Endometrium (tissue), 2 donors: ENCODE results near the gene PIEZO2.
"Not testable (repeated sequence)": the region's sequence is repeated elsewhere in the genome, so short reads cannot be mapped to it uniquely, and the experiment has no call there.

Source experiments
- FAIRE-seq: peaks from 2 replicates; lab custom pipeline; 2012; peaks lifted over from hg19 to GRCh38; lab: Jason Lieb, UNC
- donor health status: control.
- donor health status: control.

Gene PIEZO2

DNA sequence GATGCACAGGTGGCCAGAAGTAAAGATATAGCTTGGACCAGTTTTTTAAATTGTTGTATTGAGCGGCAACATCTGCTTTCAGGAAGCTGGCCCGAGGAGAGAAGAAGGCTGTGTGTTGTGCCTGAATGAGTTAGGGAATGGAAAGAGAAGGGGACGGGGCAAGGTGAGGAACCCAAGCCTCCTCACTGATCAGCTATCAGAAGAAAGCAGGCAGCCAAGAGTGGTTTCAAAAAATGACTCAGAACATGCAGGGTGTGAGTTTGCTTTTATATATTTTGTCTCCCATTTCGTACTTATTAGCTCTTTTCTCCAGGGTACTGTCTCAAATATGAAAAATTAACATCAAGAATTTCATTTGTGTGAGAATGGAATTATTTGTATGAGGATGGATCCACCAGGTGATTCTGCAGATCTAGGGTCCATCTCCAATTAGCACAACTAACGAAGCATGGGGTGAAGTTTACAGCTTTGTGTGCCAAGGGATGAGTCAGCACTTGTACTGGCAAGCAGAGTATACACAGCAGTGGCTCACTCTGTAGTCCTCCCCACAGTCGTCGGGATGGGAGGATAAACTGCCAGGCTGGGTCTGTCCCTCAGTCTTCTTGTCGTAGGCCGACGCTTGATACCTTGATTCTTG, 175.7 kb downstream of the PIEZO2 start:
- FAIRE-seq, result no peak

DNA sequence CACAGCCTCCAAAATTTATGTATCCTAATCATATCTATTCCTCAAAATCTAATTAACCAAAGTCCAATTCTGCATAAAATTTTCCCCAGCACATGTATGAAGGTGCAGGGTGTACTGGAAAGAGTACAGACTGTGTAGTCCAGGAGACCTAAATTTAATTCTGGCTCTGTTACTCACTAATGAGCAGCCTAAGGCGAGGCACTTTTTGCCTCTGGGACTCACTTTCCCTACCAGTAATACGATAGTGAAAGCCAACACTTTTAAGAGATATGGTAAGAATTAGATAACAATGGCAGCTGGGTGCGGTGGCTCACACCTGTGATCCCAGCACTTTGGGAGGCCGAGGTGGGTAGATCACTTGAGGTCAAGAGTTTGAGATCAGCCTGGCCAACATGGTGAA, 177.7 kb downstream of the PIEZO2 start:
- FAIRE-seq, result no peak

DNA sequence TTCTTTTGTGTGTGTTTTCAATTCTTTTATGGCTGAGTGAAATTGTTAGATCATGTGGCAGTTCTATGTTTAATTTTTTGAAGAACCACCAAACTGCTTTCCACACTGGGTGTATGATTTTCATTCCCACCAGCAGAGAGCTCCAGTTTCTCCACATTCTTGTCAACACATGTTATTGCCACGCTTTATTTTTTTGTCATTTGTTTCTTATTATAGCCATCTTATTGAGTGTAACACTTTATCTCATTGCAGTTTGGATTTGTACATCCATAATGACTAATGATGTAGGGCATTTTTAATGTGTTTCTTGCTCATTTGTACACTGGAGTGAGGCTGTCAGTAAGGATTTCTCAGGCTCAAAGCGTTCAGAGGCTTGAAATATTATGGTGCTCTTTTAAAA, 184.2 kb downstream of the PIEZO2 start:
- no peak for FAIRE-seq

DNA sequence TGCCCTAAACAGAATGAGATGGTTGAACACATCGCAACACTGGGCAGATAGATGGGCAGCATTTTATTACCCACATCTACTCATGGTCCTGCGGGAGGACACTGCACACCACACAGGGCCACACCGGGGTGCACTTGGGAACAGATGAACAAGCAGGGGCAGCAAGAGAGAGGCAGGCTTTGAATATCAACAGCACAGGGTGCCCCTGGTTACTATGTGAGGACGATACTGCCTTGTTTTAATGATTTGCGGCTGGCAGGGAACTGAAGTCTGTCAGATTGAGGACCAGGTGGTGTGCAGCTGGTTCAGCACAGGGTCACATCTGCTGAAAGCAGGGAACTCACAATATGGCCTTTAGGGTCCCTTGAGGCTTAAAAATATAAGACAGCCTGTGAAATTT, 195.7 kb downstream of the PIEZO2 start:
- no peak for FAIRE-seq

DNA sequence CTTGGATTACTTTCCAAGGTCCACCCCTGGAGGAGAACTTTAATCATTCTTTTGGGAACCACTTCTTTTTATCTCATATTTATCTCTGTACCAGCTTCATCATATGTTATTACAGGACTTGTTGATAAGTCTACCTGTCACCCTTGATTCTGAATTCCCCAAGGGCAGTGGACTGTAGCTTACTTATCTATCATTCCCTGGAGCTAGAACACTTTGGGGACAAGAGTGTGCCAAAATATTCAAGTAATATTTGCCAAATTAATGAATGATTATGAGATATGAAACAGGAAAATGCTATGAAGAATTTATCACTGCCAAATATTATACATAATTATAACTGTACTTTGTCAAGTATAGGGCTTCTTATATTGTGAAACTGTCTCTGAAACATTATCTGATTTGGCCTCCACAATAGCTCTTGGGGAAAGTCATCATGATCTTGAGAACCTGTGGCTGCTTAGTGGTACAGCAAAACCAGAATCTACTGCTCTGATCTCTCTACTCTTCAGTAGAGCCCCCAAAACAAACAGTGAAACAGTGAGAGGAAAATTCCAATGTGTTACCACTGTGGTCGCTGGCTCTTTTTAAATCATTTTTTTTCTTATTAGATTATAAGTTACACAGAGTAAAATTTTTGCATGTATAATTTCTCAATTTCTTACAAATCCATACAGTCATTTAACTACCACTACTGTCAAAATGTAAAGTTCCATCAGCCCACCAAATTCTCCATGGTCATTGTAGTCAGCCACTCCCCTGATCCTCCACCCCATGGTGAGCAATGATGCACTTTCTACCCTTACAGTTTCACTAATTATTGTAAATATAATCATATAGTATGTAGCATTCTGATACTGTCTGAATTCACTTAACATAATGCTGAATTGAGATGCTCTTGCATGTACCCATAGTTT, 197.5 kb downstream of the PIEZO2 start:
- FAIRE-seq, result no peak

DNA sequence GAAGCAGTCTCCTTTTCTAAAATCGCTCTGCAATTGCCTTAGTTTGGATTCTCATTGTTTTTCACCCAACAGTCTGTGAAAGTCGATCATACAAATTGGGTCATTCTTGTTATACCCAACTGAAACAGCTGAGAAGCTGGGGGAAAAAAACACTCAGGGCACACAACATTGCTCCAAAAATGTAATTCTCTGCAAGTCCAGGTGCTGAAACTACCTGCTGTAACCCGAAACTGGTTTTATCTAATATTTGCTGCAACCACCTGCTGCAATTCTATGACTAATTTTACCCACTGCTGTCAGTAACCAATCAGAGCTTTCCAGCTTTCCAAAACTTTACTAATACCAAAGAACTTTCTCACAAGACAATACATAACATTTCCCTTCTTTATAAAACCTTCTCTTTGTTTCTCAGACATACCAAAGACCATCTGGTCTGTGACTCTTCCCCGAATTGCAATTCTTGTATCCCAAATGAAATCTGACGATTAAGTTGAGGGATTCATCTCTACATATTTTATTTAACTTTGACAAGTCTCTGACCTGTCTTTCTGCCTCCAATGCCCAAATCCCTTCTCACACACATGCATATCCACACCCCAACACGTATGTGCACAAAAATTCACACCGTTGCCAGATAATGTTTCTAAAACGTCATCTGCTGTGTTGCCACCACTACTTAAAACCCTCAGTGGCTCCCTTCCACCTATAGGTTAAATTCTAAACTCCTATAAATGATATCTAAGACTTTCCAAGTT, 198.3 kb downstream of the PIEZO2 start:
- no peak for FAIRE-seq

DNA sequence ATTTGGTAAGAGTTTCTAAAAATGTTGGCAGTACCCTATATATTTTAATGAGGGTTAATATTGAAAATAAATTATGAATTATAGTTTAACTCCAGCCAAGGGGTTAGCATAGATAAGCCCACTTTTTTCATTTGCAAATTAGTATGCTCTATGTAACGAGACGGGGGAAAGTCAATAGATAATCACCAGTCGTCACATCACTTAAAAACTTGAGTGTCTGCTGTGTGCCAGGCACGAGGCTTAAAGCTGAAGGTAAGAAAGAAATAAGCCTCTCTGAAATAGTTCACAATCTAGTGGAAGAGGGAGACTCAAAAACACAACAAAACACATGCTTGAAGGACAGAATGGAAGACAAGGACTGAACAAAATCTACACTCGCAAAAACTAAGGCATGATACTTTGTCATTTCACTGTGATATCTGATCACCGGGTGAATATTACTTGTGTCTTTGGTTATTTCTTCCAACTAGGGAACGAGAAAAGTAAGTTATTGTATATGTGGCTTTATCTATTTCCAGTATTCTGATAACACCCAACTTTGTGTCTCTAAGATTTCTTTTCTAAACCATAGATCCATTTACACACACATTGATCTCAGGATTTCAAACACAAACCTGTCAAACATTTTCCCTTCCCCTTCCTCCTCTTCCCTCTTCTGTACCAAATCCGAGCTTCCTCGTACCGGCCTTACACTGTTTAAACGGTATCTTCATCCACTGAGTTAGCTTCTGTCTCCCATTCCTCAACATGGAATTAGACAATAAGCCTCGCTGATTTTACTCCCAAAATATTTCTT, 199.1 kb downstream of the PIEZO2 start:
- no peak for FAIRE-seq

DNA sequence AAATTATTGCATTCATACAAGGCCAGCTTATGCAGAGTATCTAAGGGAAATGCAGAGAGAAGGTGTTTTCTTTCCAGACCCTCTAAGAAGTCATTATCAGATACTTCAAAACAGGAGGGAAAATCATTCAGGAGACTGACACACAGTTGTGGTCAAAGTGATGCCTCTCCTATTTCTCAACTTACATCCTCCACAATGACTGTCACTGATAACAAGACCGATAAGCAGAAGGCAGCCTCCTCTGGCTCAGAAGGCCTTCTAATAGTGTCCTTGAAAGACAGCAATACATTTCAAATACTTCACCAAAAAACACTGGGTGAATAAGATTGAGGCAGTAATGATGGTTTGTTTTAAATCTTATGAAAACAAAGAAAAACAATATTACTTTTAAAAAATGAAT, 199.7 kb downstream of the PIEZO2 start:
- FAIRE-seq, result no peak

DNA sequence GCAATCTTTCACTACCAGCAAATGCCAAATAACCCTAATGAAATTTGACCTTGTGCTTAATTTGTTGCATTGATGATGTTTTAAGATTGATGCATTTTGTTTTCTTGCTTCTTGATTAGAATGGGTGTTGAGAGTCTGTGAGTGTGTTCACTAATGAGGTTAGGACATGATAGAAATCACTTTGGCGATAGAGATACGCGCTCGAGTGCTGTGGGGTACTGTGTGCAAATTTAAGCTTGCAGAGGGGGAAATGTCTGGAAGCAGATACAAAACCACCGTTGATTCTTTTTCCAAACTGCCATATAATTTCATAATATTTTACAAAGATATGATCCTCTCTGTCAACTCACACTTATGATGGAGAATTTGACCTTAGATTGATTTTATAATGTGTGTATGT, 200.9 kb downstream of the PIEZO2 start:
- FAIRE-seq, result no peak

DNA sequence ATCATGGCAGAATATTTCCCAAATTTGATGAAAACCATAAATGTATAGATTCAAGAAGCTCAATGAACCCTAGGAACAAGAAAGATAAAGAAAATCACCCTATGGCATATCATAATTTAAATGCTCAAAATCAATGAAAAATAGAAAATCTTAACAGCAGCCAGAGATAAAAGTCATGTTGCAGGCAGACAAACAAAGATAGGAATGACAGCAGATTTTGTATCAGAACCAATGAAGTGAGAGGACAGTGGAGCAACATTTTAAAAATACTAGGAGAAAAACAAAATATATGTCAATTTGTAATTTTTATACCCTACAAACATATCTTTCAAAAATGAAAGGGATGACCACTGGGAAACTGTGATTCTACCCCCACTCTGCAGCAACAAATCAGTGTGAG, 203.3 kb downstream of the PIEZO2 start:
- no peak for FAIRE-seq

DNA sequence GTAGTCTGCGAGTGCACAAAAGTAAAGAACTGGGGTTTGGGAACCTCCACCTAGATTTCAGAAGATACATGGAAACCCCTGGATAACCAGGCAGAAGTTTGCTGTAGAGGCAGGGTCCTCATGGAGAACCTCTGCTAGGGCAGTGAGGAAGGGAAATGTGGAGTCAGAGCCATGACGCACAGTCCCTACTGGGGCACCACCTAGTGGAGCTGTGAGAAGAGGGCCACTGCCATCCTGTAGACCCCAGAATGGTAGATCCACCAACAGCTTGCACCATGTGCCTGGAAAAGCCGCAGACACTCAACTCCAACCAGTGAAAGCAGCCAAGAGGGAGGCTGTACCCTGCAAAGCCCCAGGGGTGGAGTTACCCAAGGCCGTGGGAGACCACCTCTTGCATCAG, 206.4 kb downstream of the PIEZO2 start:
- FAIRE-seq, result no peak

DNA sequence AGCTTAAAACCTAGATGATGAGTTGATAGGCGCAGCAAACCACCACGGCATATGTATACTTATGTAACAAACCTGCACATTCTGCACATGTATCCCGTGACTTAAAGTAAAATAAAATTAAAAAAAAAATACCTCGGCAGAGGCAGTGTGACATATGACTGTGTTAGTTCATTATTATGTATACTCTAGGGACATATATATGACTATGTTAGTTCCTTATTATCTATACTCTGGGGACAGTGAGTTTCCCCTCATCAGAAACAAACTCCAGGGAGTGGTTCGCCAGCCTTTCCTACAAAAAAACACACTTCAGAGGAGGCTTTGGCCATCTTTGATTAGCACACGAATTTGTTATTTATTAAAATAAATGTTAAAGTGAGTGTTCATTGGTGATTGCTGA, 209.5 kb downstream of the PIEZO2 start:
- FAIRE-seq, result no peak

DNA sequence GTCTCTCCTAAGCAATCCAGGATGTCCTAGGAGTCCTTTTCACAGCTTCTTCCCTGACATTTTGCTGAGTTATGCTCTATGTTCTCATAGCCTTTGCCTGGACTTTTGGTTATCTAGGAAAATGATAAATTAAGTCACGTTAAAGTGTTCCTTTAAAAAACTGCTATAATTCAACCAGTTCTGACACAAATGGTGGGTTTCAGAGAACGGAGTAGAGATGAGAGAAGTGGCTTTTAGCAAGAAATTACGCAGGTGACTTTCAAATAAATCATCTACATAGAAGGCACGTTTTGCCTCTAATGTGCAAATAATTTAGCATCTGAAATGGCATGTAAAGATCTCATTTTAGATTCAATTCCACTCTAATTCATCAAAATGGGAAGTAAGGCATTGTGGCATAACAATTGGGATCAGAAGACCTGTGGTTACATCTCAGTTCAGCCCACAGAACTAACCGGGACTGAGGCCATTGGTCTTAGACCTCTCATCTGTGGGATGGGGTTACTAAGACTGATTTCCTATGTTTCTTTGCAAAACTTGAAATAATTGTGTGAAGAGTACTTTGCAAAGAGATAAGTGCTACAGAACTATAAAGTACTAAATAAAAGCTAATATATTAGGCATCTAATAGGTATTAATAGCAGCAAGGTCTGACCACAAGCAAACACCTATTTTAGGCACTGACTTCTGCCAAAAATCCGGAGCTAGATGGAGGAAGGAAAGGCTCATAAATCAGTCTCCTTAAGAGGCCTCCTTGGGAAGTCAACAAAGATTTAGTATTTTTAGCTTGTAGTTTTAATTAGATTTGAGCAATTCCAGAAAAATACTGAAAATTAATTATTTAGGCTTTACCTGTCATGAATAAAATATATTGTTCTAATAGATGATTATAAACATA, 211.4 kb downstream of the PIEZO2 start:
- no peak for FAIRE-seq

DNA sequence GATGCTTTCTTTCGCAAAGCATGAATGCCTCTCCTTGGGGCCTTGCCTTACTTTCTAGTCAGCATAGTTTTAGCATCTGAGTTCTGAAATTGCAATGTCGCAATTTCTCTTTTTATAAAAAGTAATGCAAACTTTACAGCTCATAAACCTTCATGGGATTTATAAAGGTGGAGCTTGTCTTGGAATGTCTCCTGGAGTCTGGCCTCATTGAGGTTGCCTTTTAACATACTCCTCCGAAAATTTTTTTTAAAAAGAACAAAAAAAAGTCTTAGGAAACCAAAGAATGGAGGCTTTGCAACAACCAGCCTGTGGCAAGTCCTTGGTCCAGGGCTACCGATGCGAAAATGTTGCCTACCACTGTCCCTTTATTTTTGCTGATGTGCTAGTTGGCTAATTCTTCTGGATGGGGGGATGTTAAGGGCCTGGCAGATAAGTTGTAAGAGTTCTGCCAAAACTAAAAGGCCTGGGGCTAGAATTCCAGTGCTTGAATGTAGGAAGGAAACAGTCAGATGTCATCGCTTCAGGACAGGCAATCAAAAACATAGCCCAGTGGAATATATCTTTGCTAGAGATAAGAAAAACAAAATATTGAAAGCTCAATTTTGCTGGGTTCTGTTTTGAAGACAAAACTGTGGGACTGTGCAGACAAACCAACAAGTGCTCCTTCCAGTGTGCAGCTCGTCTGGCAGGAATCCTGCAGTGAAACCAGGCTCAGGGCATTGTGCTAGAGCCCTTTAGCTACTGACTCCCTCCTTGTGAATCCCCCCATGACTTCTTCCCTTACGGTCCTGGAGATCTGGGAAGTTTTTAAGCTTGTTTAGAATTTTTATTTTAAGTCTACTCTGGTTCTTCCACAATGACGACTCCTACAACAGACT, 213.0 kb downstream of the PIEZO2 start:
- no peak for FAIRE-seq

DNA sequence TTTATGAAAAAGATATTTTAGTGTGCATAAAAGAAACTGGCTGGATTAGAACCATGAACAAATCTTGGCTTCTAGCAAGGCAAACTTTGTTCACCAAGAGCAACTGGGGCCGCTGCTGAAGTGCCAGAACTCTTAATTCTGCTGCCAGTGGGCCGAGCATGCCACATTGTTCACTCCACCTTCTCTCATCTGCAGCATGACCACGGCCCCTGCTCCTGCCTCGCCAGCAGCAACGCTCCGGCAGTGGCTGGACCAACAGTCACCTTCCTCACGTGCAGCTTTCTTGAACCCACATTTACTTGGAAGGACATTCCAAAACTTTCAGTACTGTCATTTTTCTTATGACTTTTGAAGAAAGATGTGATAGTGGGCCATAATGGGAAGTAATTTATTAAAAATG, 213.8 kb downstream of the PIEZO2 start:
- FAIRE-seq, result no peak

DNA sequence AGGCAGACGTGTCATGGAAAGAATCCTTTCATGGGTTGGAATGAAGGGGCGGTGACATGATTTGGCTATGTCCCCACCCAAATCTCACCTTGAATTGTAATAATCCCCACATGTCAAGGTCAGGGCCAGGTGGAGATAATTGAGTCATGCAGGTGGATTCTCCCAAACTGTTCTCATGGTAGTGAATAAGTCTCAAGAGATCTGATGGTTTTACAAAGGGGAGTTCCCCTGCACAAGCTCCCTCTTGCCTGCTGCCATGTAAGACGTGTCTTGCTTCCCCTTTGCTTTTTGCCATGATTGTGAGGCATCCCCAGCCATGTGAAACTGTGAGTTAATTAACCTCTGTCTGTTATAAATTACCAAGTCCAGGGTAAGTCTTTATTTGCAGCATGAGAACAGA, 215.7 kb downstream of the PIEZO2 start:
- not testable (repeated sequence) for FAIRE-seq

DNA sequence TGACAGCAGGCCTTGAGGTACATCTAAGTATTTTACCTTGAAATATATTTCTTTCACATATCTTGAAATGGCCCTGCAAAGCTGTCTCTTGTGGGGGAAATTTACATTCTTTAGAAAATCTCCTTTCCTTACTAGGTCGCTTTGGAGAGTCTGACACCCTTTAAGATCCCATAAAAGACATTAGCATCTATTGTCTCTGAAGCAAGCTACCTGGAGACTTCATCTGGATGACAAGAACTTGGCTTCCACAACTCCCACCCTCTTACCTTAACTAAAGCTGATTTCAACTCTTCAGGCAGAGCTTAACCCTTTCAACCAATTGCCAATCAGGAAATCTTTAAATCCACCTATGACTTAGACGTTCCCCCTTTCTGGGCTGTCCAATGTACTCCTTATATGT, 219.3 kb downstream of the PIEZO2 start:
- no peak for FAIRE-seq

DNA sequence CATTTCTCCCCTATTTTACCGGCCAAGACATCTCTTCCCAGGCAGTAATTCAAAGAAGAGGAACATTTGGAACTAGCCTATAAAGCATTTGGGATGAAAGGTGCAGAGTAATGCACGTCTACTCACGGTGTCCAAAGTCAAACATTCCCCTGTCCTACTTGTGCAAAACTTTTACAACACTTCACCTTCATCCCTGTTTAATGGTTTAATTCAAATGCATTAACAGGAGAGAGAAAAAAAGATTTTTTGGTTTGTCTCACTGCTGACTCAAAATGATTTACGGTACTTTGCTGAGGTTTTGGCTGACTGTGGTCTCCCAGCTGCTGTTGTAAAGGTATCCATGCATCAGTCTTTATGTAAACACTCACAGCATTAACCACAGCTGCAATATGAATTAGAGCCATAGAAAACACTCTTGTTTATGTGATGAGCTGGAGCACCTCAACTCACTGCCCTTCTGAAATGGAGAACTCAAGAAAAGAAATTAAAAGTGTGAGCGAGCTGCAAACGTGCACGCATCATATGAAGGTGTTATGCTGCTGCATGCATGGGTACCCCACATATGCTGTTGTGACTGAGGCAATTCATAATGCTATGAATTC, 220.5 kb downstream of the PIEZO2 start:
- FAIRE-seq, result no peak

DNA sequence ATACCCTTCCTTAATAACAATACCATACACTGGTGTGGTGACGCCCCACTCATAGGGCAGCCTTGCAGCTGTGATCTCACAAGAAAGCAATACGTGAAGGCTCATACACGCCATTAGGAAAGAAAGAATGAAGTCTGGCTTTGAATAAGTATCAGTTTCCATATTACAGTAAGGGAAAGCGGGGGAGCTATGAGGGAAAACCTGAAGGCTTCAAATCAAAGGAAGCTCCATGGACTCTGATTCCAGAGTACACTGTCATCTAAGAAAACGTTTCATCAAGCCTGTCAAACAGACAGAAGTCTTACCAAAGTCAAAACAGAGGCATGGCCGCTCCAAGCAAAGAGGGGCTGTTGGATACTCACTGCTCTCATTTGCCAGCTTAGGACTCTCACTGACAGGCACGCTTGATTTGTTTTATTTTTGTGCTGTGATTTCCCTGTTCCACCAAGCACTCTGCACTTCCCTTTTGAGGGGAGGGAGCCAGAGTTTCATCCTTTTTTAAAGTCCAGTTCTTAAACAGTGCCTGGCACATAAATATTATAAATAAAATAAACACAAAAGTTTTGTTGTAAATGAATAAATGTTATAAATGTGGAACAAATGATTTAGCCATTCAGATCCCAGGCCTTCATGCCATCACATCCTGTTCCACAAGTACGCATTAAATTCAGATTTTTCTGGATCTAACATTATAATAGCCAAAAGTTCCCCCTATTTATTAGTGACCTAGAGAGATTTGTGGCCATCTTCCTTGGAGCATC, 221.2 kb downstream of the PIEZO2 start:
- no peak for FAIRE-seq
